Prostate gland (tissue), 2 donors: ENCODE measurements around the gene CDH1. TPM values are rescaled to one million over a fixed set of nuclear protein-coding genes. Genes with fewer than 3 reads are reported as not detected.

Source experiments
- DNase-seq: peaks from one replicate; pipeline ENCODE4 v3.0.0-alpha.2; 2019; ENCODE audit warnings: low spot score
- H3K27ac ChIP-seq, 2 donors: fragments of 200-600 bp; sonication (generic); 2 replicates each; pipeline ENCODE4 v1.5.1; 2017 to 2019
- H3K27me3 ChIP-seq: fragments of 200-600 bp; sonication (generic); replicated peaks from 2 replicates; pipeline ENCODE4 v1.5.1; 2019; ENCODE audit not compliant: insufficient read depth
- H3K36me3 ChIP-seq, 2 donors: fragments of 200-600 bp; sonication (generic); 1 replicate in 1 of 2; 2 replicates in 1 of 2; pipeline versions ENCODE4 v1.5.1 to v1.8.1; 2017 to 2019
- H3K4me1 ChIP-seq: fragments of 200-600 bp; sonication (generic); replicated peaks from 2 replicates; pipeline ENCODE4 v1.5.1; 2019
- H3K4me3 ChIP-seq, 2 donors: fragments of 200-600 bp; sonication (generic); 2 replicates each; pipeline ENCODE4 v1.5.1; 2017 to 2019
- H3K9me3 ChIP-seq: fragments of 200-600 bp; sonication (generic); 2 replicates; pipeline ENCODE4 v1.5.1; 2017
- POLR2A ChIP-seq: fragments of 450-650 bp; IDR thresholded peaks from one replicate; pipeline ENCODE4 v1.6.1; 2016; ENCODE audit warnings: antibody characterized with exemption, mild to moderate bottlenecking
- POLR2AphosphoS5 ChIP-seq: sonication (generic); formaldehyde crosslinking; IDR thresholded peaks from one replicate; pipeline ENCODE4 v1.6.1; 2017; ENCODE audit warnings: antibody characterized with exemption
- WGBS: methylation state at CpG from one replicate; pipeline ENCODE4 v1.1.5; 2018; 5-methylcytosine and 5-hydroxymethylcytosine counted together
- intact Hi-C: fragments of 100-400 bp; cut with DNase I; formaldehyde crosslinking; loops from one replicate; pipeline ENCODE4 v1.14.2; 2022
- total RNA-seq, 2 donors: library from RNA; depleted of rRNA; stranded (reverse); fragments of >200 nt; gene quantifications; one replicate each; pipeline ENCODE4 v1.1.0, GENCODE V29; 2016
- TF ChIP-seq, protein P1 (sequence below), 4 experiments: fragments of 200-600 bp in 2 of 4; fragments of 450-650 bp in 2 of 4; sonication (generic) in 2 of 4; IDR thresholded peaks; 1 replicate in 3 of 4; 2 replicates in 1 of 4; pipeline ENCODE4 v1.5.1; 2016 to 2019; ENCODE audit warnings: antibody characterized with exemption in 4 of 4, mild to moderate bottlenecking in 2 of 4, moderate library complexity in 2 of 4

The CDH1 gene
- total RNA-seq, 2 donors from 2014 or later = 75.7 to 300 TPM

- peak; percentile 49 for DNase-seq
- WGBS = 40% methylated on average over 6 of the region's 6 CpGs
- Histone ChIP-seq H3K4me1 (no peaks in the 10 kb centered on the region), H3K36me3 (no peaks in the 10 kb centered on the region), H3K9me3 (no peaks in the 10 kb centered on the region), H3K27ac (peak overlapping the region; percentile 34 to 57), H3K4me3 (no peak overlapping the region), H3K27me3 (no peaks in the 10 kb centered on the region)
- intact Hi-C loops = no loop called here
- peak; percentile 4 for TF ChIP-seq POLR2AphosphoS5
- TF ChIP-seq, protein P1, sequence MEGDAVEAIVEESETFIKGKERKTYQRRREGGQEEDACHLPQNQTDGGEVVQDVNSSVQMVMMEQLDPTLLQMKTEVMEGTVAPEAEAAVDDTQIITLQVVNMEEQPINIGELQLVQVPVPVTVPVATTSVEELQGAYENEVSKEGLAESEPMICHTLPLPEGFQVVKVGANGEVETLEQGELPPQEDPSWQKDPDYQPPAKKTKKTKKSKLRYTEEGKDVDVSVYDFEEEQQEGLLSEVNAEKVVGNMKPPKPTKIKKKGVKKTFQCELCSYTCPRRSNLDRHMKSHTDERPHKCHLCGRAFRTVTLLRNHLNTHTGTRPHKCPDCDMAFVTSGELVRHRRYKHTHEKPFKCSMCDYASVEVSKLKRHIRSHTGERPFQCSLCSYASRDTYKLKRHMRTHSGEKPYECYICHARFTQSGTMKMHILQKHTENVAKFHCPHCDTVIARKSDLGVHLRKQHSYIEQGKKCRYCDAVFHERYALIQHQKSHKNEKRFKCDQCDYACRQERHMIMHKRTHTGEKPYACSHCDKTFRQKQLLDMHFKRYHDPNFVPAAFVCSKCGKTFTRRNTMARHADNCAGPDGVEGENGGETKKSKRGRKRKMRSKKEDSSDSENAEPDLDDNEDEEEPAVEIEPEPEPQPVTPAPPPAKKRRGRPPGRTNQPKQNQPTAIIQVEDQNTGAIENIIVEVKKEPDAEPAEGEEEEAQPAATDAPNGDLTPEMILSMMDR (IDR thresholded peaks at IDR 0.05) = no peak
These were observed 26.1 kb downstream of the CDH1 start for GRCh38 chr16:68762996-68763756.

DNA sequence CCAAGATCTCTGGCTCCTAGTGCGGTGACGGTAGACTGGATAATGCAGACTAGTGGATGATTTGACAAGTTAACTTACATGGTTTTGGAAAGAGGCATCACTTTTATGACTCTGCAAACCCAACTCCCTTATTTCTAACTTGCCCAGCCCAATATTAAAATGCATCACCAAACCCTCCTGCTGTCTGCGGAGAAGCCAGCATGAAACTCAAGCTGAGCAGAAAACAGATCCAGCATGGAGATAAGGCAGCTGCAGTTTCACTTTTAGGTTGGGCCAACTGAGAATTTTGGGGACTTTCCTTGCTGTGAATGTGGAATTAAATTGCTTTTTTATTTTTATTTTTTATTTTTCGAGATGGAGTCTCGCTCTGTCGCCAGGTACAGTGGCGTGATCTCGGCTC lies 27.8 kb downstream of the CDH1 start:
- H3K36me3 ChIP-seq = no peaks in the 10 kb centered on the region
- H3K4me1 ChIP-seq = no peaks in the 10 kb centered on the region
- DNase-seq = no peak
- intact Hi-C loops = no loop called here
- peak overlapping the region; percentile 57 to 68 for H3K27ac ChIP-seq
- TF ChIP-seq POLR2AphosphoS5 = peak; percentile 59
- TF ChIP-seq POLR2A = no peak
- no peaks in the 10 kb centered on the region for H3K9me3 ChIP-seq
- no peaks in the 10 kb centered on the region for H3K27me3 ChIP-seq
- WGBS = 36% methylated on average over 8 of the region's 8 CpGs
- H3K4me3 ChIP-seq = no peak overlapping the region

DNA sequence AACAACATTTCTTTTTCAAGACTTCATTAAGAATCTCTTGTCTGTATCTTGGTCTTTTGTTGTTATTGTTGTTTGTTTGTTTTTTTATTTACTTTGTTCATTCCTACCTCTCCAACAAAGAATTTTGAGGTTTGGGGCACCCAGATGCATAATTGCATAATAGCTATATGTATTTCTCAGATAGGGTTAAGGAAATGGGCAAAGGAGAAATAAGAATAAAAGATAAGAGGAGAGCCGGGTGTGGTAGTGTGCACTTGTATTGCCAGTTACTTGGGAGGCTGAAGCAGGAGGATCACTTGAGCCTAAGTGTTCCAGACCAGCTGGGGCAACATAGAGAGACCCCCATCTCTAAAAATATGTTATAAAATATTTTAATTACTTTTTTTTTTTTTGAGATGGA lies 30.5 kb downstream of the CDH1 start:
- Histone ChIP-seq H3K4me1 (no peaks in the 10 kb centered on the region), H3K9me3 (no peaks in the 10 kb centered on the region), H3K27ac (no peak overlapping the region), H3K36me3 (no peaks in the 10 kb centered on the region), H3K4me3 (no peak overlapping the region), H3K27me3 (no peaks in the 10 kb centered on the region)
- 84% methylated on average over 1 of the region's 1 CpG for WGBS
- intact Hi-C loops = no loop called here
- DNase-seq = no peak
- TF ChIP-seq, protein P1 (IDR thresholded peaks at IDR 0.05) = no peak
- TF ChIP-seq POLR2AphosphoS5 (no peak), POLR2A (no peak)

- intact Hi-C loops = no loop called here
- Histone ChIP-seq H3K27ac (no peak overlapping the region), H3K4me1 (no peaks in the 10 kb centered on the region), H3K9me3 (no peaks in the 10 kb centered on the region), H3K27me3 (no peaks in the 10 kb centered on the region), H3K36me3 (no peaks in the 10 kb centered on the region), H3K4me3 (no peak overlapping the region)
- no peak for DNase-seq
- TF ChIP-seq POLR2AphosphoS5 = no peak
- TF ChIP-seq, protein P1 (IDR thresholded peaks at IDR 0.05) = no peak
- no peak for TF ChIP-seq POLR2A
- 81% methylated on average over 7 of the region's 7 CpGs for WGBS
These were observed 31.1 kb downstream of the CDH1 start for GRCh38 chr16:68768175-68768574.

DNA sequence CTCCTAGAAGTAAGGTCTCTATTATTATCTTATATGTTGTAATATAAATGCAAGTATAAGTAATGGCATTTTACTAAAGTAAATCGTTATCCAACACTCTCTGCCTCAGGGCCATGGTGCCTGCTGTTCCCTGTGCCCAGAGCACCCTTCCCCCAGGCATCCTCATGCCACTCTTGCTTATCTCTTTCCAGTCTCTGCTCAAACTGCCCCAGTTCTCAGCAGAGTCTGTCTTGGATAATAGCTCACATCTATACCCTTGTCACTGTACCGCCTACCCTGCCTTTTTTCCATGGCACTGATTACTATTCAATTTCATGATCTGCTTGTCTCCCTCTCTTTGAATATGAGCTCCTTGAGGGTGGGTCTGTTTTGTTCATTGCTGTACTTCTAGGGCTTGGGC lies 31.7 kb downstream of the CDH1 start:
- Histone ChIP-seq H3K9me3 (no peaks in the 10 kb centered on the region), H3K4me1 (no peaks in the 10 kb centered on the region), H3K27me3 (no peaks in the 10 kb centered on the region), H3K36me3 (no peaks in the 10 kb centered on the region), H3K4me3 (no peak overlapping the region), H3K27ac (no peak overlapping the region)
- TF ChIP-seq POLR2AphosphoS5 (no peak), POLR2A (no peak)
- TF ChIP-seq, protein P1 (IDR thresholded peaks at IDR 0.05) = no peak
- no peak for DNase-seq
- intact Hi-C loops = no loop called here
- 91% methylated on average over 2 of the region's 2 CpGs for WGBS
